Activated T-helper 1 cell treated with anti-CD3 and anti-CD28 coated beads, Interleukin-2, amount 50 U/mL, for 16 hours (primary cell): ENCODE data around the gene ANAPC7.
A peak's percentile ranks its signal among the peaks of the same experiment; 100 is the strongest.
"Not testable (repeated sequence)": the region's sequence is repeated elsewhere in the genome, so short reads cannot be mapped to it uniquely, and the experiment has no call there.

Experiments used
- DNase-seq, 2 donors: peaks; one replicate each; pipeline ENCODE4 v3.0.0-alpha.2; 2020; ENCODE audit warnings: low read depth in 1 of 2, low spot score in 1 of 2

The ANAPC7 gene

GRCh38 chr12:110403146-110403975 lies at the start of gene ANAPC7:
Gene ANAPC7, minus strand, starts transcription at chr12:110403708. Its CDS starts 81 bp downstream, at chr12:110403627.
- peak; percentile 73 to 77 for DNase-seq

GRCh38 chr12:110451263-110451662 lies 47.8 kb upstream of the ANAPC7 start:
- DNase-seq: no peak

- DNase-seq: peak; percentile 90
These were observed 46.4 kb upstream of the ANAPC7 start, which contains the start of gene ARPC3 for GRCh38 chr12:110449799-110450497. Gene ARPC3, minus strand, starts transcription at chr12:110450337. Its CDS starts 77 bp downstream, at chr12:110450260.

- DNase-seq: no peak
These were observed 40.9 kb upstream of the ANAPC7 start for GRCh38 chr12:110444455-110444854.

- no peak for DNase-seq
These were observed 32.7 kb upstream of the ANAPC7 start for GRCh38 chr12:110436231-110436630.

- no peak for DNase-seq
These were observed 28.6 kb upstream of the ANAPC7 start for GRCh38 chr12:110431957-110432587.

GRCh38 chr12:110429676-110430075 lies 26.2 kb upstream of the ANAPC7 start:
- not testable (repeated sequence) for DNase-seq

GRCh38 chr12:110426406-110426805 lies 22.9 kb upstream of the ANAPC7 start:
- no peak for DNase-seq

GRCh38 chr12:110424237-110424636 lies 20.7 kb upstream of the ANAPC7 start:
- DNase-seq: no peak

GRCh38 chr12:110421701-110422100 lies 18.2 kb upstream of the ANAPC7 start:
- DNase-seq: no peak

GRCh38 chr12:110421159-110421661 lies 17.7 kb upstream of the ANAPC7 start:
- no peak for DNase-seq

- DNase-seq: not testable (repeated sequence)
These were observed 17.1 kb upstream of the ANAPC7 start for GRCh38 chr12:110420644-110421043.

- DNase-seq: not testable (repeated sequence)
These were observed 13.6 kb upstream of the ANAPC7 start for GRCh38 chr12:110417113-110417512.

GRCh38 chr12:110410086-110410485 lies 6.6 kb upstream of the ANAPC7 start:
- not testable (repeated sequence) for DNase-seq

- DNase-seq: not testable (repeated sequence)
These were observed 1.7 kb upstream of the ANAPC7 start for GRCh38 chr12:110405126-110405662.

GRCh38 chr12:110403976-110404682 lies 621 bp upstream of the ANAPC7 start:
- DNase-seq: peak; percentile 57 to 62

GRCh38 chr12:110382683-110383082 lies 20.8 kb downstream of the ANAPC7 start:
- no peak for DNase-seq

GRCh38 chr12:110379631-110380030 lies 23.9 kb downstream of the ANAPC7 start:
- no peak for DNase-seq

GRCh38 chr12:110379197-110379596 lies 24.3 kb downstream of the ANAPC7 start:
- no peak for DNase-seq

- DNase-seq: not testable (repeated sequence)
These were observed 25.2 kb downstream of the ANAPC7 start for GRCh38 chr12:110378131-110378790.
